Neuronal stem cell (in vitro differentiated cells): ENCODE measurements around the gene NRXN3.

Experiments
- DNase-seq: peaks from one replicate; pipeline ENCODE4 v3.0.0-alpha.2; 2013; ENCODE audit warnings: low spot score
- H2AFZ ChIP-seq: one replicate; pipeline ENCODE4 v1.6.1; 2013; ENCODE audit warnings: mild to moderate bottlenecking, low read length, inconsistent platforms
- H2AK5ac ChIP-seq: 2 replicates; pipeline ENCODE4 v1.6.1; 2013; ENCODE audit warnings: low read depth, mild to moderate bottlenecking, inconsistent platforms, low read length, moderate library complexity, mixed read lengths
- H2BK120ac ChIP-seq: 2 replicates; pipeline ENCODE4 v1.6.1; 2013; ENCODE audit warnings: low read depth, mild to moderate bottlenecking, inconsistent platforms, low read length, moderate library complexity, mixed read lengths
- H2BK12ac ChIP-seq: one replicate; pipeline ENCODE4 v1.6.1; 2013; ENCODE audit warnings: low read length, inconsistent platforms
- H2BK15ac ChIP-seq: 2 replicates; pipeline ENCODE4 v1.6.1; 2013; ENCODE audit warnings: mild to moderate bottlenecking, low read length, inconsistent platforms, mixed read lengths
- H2BK5ac ChIP-seq: one replicate; pipeline ENCODE4 v1.6.1; 2013; ENCODE audit warnings: inconsistent platforms, mild to moderate bottlenecking, low read length, moderate library complexity
- H3K14ac ChIP-seq: one replicate; pipeline ENCODE4 v1.6.1; 2013; ENCODE audit warnings: low read length, inconsistent platforms
- H3K18ac ChIP-seq: 2 replicates; pipeline ENCODE4 v1.6.1; 2013; ENCODE audit warnings: low read length, inconsistent platforms
- H3K23ac ChIP-seq: 2 replicates; pipeline ENCODE4 v1.6.1; 2013; ENCODE audit warnings: low read depth, mild to moderate bottlenecking, mixed read lengths, low read length, inconsistent platforms; ENCODE audit not compliant: poor library complexity
- H3K27ac ChIP-seq: replicated peaks from 3 replicates; pipeline ENCODE4 v1.5.1; 2013; ENCODE audit warnings: low read length, inconsistent platforms
- H3K27me3 ChIP-seq, 3 experiments: 2 replicates each; pipeline ENCODE4 v1.6.1; 2013; ENCODE audit warnings: low read length in 3 of 3, mild to moderate bottlenecking in 2 of 3, inconsistent platforms in 1 of 3, low read depth in 1 of 3, mixed read lengths in 1 of 3, moderate library complexity in 1 of 3; ENCODE audit not compliant: control insufficient read depth in 3 of 3, insufficient read depth in 3 of 3
- H3K36me3 ChIP-seq, 2 donors: replicated peaks in 1 of 2; 2 replicates each; pipeline ENCODE4 v1.6.1; 2013; ENCODE audit warnings: low read length in 2 of 2; ENCODE audit not compliant: control insufficient read depth in 2 of 2, insufficient read depth in 2 of 2
- H3K4ac ChIP-seq: 2 replicates; pipeline ENCODE4 v1.6.1; 2013; ENCODE audit warnings: inconsistent platforms, mild to moderate bottlenecking, low read length, moderate library complexity
- H3K4me1 ChIP-seq, 2 donors: 1 replicate in 1 of 2; 2 replicates in 1 of 2; pipeline ENCODE4 v1.6.1; 2013; ENCODE audit warnings: low read length in 2 of 2, low read depth in 1 of 2; ENCODE audit not compliant: control insufficient read depth in 2 of 2, insufficient read depth in 1 of 2
- H3K4me2 ChIP-seq: one replicate; pipeline ENCODE4 v1.6.1; 2013; ENCODE audit warnings: mild to moderate bottlenecking, low read length, inconsistent platforms; ENCODE audit not compliant: insufficient read depth, poor library complexity, severe bottlenecking
- H3K4me3 ChIP-seq, 2 donors: 2 replicates each; pipeline ENCODE4 v1.5.1; 2013; ENCODE audit warnings: low read length in 2 of 2, mild to moderate bottlenecking in 2 of 2, inconsistent platforms in 1 of 2, moderate library complexity in 1 of 2
- H3K79me1 ChIP-seq: one replicate; pipeline ENCODE4 v1.6.1; 2013; ENCODE audit warnings: low read depth, mild to moderate bottlenecking, inconsistent platforms, low read length, moderate library complexity
- H3K9ac ChIP-seq: one replicate; pipeline ENCODE4 v1.6.1; 2013; ENCODE audit warnings: mild to moderate bottlenecking, low read depth, low read length, inconsistent platforms; ENCODE audit not compliant: poor library complexity
- H3K9me3 ChIP-seq, 2 donors: replicated peaks in 1 of 2; 2 replicates each; pipeline versions ENCODE3 to v1.6.1; 2013; ENCODE audit warnings: low read length in 2 of 2, mild to moderate bottlenecking in 2 of 2, inconsistent platforms in 1 of 2, low read depth in 1 of 2, mixed read lengths in 1 of 2, moderate library complexity in 1 of 2; ENCODE audit not compliant: control insufficient read depth in 2 of 2, insufficient read depth in 1 of 2
- H4K8ac ChIP-seq: one replicate; pipeline ENCODE4 v1.6.1; 2013; ENCODE audit warnings: low read depth, mild to moderate bottlenecking, inconsistent platforms, low read length, moderate library complexity
- H4K91ac ChIP-seq: one replicate; pipeline ENCODE4 v1.6.1; 2013; ENCODE audit warnings: low read length, low read depth, mild to moderate bottlenecking, inconsistent platforms; ENCODE audit not compliant: poor library complexity
- WGBS, 2 donors: extraction: QIAGEN DNeasy Blood & Tissue Kit; methylation state at CpG; one replicate each; pipeline ENCODE4 v1.1.7; 2013; ENCODE audit warnings: missing lambda C conversion rate in 2 of 2, mixed read lengths in 1 of 2; ENCODE audit not compliant: insufficient read length in 2 of 2, insufficient replicate concordance in 1 of 2; ENCODE audit errors: extremely low coverage in 2 of 2; 5-methylcytosine and 5-hydroxymethylcytosine counted together

The NRXN3 gene

DNA sequence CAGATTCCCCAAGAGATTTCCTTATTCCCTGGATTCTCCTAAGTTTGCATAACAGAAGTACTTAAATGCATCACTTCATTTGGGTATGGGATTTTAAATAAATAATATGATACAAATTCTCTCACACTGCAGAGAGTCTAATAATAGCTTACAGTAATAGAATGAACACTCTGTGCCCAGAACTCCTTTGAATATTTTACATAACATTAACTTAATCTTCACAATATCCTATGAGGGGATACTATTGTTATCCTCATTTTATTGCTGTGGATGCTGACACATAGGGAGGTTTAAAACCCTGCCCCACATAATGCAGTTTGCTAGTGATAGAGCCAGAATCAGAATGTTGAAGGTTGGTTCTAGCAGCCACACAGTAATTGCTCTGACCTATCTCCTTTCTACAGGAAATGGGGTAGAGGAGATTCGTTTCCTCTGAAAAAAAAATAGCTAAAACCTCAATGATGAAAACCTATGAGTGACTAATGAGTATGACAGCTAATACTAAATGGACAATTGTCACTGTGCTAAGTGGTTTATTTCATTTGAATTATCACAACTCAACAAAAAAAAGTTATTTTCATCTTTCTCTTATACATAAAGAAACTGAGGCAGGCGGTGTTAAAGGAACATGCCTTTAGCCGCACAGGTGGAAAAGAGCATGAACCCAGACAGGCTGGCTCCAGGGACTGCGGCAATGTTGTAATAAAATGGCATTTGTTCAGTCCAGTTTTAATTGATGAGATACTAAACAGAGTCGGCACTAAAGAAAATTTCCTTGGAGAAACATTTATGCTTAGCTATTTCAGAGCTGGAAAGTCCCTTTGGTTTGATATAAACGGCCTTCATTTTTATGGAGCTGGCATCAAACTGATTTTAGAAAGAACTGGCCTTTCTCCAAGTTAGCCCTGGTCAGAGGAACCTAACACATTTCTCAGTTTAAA is 880.9 kb downstream of the NRXN3 start:
- H3K4ac ChIP-seq = no peak overlapping the region
- no peak overlapping the region for H3K27ac ChIP-seq
- no peak overlapping the region for H3K18ac ChIP-seq
- no CpG with 5 or more reads among the region's 6 CpGs for WGBS, 2 donors
- DNase-seq = no peak
- no peak overlapping the region for H3K4me3 ChIP-seq
- no peak overlapping the region for H2AK5ac ChIP-seq
- H3K4me1 ChIP-seq = no peaks in the 10 kb centered on the region
- no peak overlapping the region for H2BK5ac ChIP-seq
- no peak overlapping the region for H4K91ac ChIP-seq
- no peaks in the 10 kb centered on the region for H3K79me1 ChIP-seq
- no peak overlapping the region for H3K9ac ChIP-seq
- H3K14ac ChIP-seq = no peak overlapping the region
- H4K8ac ChIP-seq = no peak overlapping the region
- H3K9me3 ChIP-seq = no peaks in the 10 kb centered on the region
- no peak overlapping the region for H2BK15ac ChIP-seq
- no peak overlapping the region for H3K4me2 ChIP-seq
- H2AFZ ChIP-seq = no peak overlapping the region
- no peak overlapping the region for H2BK12ac ChIP-seq
- H3K27me3 ChIP-seq = no peaks in the 10 kb centered on the region
- H3K36me3 ChIP-seq = no peaks in the 10 kb centered on the region
- H3K23ac ChIP-seq = no peak overlapping the region
- no peak overlapping the region for H2BK120ac ChIP-seq

DNA sequence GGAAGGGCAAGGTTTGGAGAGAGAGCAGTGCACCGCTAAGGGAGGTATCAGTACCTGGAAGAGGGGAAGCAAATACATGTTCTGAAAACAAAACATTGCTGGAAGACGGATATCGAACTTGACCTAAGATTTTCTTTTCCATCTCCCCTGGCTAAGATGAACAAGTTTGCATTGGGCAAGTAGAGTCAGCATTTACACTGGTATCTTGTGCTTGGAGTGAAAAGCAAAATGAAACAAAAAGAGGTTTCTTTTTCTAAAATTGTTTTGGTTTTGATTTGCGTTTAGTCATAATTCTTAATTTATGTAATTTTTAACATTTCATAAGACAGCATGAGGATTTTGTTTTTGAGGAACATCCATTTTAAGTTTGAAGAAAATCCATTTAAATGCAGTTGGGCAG is 881.6 kb downstream of the NRXN3 start:
- Histone ChIP-seq H3K4me1 (no peaks in the 10 kb centered on the region), H3K4me2 (no peak overlapping the region), H3K9me3 (no peaks in the 10 kb centered on the region), H3K9ac (no peak overlapping the region), H3K36me3 (no peaks in the 10 kb centered on the region), H3K14ac (no peak overlapping the region), H3K27ac (no peak overlapping the region), H3K27me3 (no peaks in the 10 kb centered on the region), H3K18ac (no peak overlapping the region), H2AFZ (no peak overlapping the region), H4K91ac (no peak overlapping the region), H4K8ac (no peak overlapping the region), H3K4ac (no peak overlapping the region), H3K4me3 (no peak overlapping the region), H2AK5ac (no peak overlapping the region), H2BK15ac (no peak overlapping the region), H2BK120ac (no peak overlapping the region), H3K79me1 (no peaks in the 10 kb centered on the region), H2BK5ac (no peak overlapping the region), H2BK12ac (no peak overlapping the region), H3K23ac (no peak overlapping the region)
- WGBS, 2 donors = no CpG with 5 or more reads among the region's 4 CpGs
- no peak for DNase-seq

DNA sequence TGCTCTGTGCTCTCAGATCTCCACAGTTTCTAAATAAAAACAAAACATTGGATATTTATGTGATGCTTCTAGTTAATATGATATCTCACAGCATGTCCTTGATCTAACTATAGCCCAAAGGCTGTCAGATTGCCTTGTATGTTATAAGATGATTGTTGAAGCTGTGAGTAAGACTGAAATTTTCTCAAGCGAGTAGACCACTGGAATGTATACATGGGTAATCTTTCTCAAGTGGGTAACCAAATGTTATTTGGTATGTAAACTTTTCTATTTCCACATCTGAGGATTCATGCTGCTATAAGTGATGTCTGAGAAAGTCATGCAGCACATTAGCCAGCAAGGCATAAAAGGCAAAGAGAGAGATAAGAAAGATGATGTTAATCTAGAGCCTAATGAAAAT is 886.7 kb downstream of the NRXN3 start:
- H3K27me3 ChIP-seq = no peaks in the 10 kb centered on the region
- no peak overlapping the region for H2BK5ac ChIP-seq
- H3K27ac ChIP-seq = no peak overlapping the region
- H3K79me1 ChIP-seq = no peaks in the 10 kb centered on the region
- WGBS, 2 donors = no CpG with 5 or more reads among the region's 1 CpG
- H4K91ac ChIP-seq = no peak overlapping the region
- no peak overlapping the region for H3K4me3 ChIP-seq
- H3K14ac ChIP-seq = no peak overlapping the region
- DNase-seq = no peak
- no peak overlapping the region for H3K9ac ChIP-seq
- no peak overlapping the region for H3K4ac ChIP-seq
- no peaks in the 10 kb centered on the region for H3K36me3 ChIP-seq
- H2BK12ac ChIP-seq = no peak overlapping the region
- H3K9me3 ChIP-seq = peaks cover 0 to 2% of the 10 kb centered on the region in 2 donors
- H3K23ac ChIP-seq = no peak overlapping the region
- no peak overlapping the region for H2AFZ ChIP-seq
- H3K4me2 ChIP-seq = no peak overlapping the region
- H2AK5ac ChIP-seq = no peak overlapping the region
- no peak overlapping the region for H4K8ac ChIP-seq
- peaks cover 0 to 5% of the 10 kb centered on the region in 2 donors for H3K4me1 ChIP-seq
- H2BK120ac ChIP-seq = no peak overlapping the region
- H2BK15ac ChIP-seq = no peak overlapping the region
- H3K18ac ChIP-seq = no peak overlapping the region

DNA sequence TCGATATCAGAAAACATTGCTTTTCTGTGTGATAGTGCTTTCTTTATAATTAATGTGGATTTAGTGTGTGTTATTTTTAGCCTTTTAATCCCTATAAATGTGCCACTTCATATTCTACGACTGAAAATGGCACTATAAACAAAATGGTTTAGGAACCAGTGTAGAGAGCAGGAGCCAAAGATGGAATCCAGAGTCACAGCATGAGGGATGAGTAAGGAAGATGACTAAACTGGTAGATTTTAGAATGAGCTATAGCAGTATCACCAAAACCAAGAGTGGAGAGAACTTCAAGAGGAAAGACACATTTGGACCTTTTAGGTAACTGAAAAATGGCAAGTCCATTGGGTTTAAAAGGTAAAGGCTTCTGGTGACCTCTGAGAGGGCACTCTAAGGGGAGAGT is 887.2 kb downstream of the NRXN3 start:
- H3K36me3 ChIP-seq = no peaks in the 10 kb centered on the region
- H3K9ac ChIP-seq = no peak overlapping the region
- H3K23ac ChIP-seq = no peak overlapping the region
- WGBS, 2 donors = no CpG with 5 or more reads among the region's 2 CpGs
- H3K18ac ChIP-seq = no peak overlapping the region
- no peak overlapping the region for H2BK120ac ChIP-seq
- H2BK5ac ChIP-seq = no peak overlapping the region
- H3K14ac ChIP-seq = no peak overlapping the region
- H3K9me3 ChIP-seq = peaks cover 0 to 2% of the 10 kb centered on the region in 2 donors
- H2AK5ac ChIP-seq = no peak overlapping the region
- no peak overlapping the region for H3K27ac ChIP-seq
- H2BK15ac ChIP-seq = no peak overlapping the region
- H4K91ac ChIP-seq = no peak overlapping the region
- DNase-seq = no peak
- no peak overlapping the region for H2BK12ac ChIP-seq
- no peak overlapping the region for H3K4me2 ChIP-seq
- no peaks in the 10 kb centered on the region for H3K27me3 ChIP-seq
- H3K4ac ChIP-seq = no peak overlapping the region
- H3K4me3 ChIP-seq = no peak overlapping the region
- H3K79me1 ChIP-seq = no peaks in the 10 kb centered on the region
- peaks cover 3 to 7% of the 10 kb centered on the region in 2 donors for H3K4me1 ChIP-seq
- H2AFZ ChIP-seq = no peak overlapping the region
- H4K8ac ChIP-seq = no peak overlapping the region
